ENCODE measurements around the gene MSANTD2. TPM values are rescaled to one million over a fixed set of nuclear protein-coding genes. Genes with fewer than 3 reads are reported as not detected.

The MSANTD2 gene
- total RNA-seq, result 13.3 TPM
- long read RNA-seq, partial matches to known transcripts, result 0 of 12 reads
- long read RNA-seq, other reads (novel, unspliced or antisense), result 6 of 12 reads

DNA sequence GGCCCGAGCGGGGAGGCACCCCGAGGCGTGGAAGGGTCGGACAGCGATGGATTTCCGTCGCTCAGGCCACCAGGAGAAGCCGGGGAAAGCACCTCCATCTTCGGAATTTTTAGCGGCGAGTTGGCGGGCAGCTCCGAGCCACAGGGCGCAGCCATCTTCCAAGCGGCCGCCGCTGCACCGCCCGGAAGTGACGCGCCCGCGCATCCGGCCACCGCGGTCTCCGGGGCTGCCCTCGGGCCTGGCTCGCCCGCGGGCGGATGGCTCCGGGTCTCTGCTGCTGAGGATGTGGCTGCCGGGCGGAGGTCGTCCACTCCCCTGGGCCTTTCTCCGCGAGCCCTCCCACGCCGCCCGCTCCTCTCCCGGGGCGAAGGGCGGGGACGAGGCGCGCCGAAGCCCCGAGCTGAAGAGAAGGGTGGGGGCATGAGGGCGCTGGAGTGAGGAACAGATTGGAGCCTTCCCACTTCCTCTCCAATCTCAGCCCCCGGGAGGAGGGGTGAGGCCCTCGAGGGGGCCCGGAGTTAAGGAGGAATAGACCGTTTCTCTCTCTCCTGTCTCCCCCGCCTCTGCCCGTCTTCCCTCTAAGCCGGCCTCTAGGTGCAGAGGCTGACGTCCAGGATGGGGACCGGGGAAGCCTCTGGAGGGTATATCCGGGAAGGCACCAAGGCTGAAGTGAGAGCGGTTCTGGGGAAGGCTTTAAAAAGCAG, at the start of gene MSANTD2:
MSANTD2 (minus strand) TSS at position 181 of the 704 bp plus-strand sequence; CDS start at position 155, 26 bp downstream.
- Histone ChIP-seq H3K27me3 (no peaks in the 10 kb centered on the region), H3K9me3 (no peaks in the 10 kb centered on the region), H3K27ac (peak within 1 kb of the TSS; percentile 100), H3K4me1 (peaks cover 28% of the 10 kb centered on the region), H3K36me3 (no peaks in the 10 kb centered on the region), H3K4me3 (peak within 1 kb of the TSS; percentile 93)
- TF ChIP-seq, protein P1, sequence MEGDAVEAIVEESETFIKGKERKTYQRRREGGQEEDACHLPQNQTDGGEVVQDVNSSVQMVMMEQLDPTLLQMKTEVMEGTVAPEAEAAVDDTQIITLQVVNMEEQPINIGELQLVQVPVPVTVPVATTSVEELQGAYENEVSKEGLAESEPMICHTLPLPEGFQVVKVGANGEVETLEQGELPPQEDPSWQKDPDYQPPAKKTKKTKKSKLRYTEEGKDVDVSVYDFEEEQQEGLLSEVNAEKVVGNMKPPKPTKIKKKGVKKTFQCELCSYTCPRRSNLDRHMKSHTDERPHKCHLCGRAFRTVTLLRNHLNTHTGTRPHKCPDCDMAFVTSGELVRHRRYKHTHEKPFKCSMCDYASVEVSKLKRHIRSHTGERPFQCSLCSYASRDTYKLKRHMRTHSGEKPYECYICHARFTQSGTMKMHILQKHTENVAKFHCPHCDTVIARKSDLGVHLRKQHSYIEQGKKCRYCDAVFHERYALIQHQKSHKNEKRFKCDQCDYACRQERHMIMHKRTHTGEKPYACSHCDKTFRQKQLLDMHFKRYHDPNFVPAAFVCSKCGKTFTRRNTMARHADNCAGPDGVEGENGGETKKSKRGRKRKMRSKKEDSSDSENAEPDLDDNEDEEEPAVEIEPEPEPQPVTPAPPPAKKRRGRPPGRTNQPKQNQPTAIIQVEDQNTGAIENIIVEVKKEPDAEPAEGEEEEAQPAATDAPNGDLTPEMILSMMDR (IDR thresholded peaks at IDR 0.05), result no peak
- intact Hi-C loops (cut with DNase I), result no loop called here
- ATAC-seq, result peak; percentile 97
- peak; percentile 93 for DNase-seq

DNA sequence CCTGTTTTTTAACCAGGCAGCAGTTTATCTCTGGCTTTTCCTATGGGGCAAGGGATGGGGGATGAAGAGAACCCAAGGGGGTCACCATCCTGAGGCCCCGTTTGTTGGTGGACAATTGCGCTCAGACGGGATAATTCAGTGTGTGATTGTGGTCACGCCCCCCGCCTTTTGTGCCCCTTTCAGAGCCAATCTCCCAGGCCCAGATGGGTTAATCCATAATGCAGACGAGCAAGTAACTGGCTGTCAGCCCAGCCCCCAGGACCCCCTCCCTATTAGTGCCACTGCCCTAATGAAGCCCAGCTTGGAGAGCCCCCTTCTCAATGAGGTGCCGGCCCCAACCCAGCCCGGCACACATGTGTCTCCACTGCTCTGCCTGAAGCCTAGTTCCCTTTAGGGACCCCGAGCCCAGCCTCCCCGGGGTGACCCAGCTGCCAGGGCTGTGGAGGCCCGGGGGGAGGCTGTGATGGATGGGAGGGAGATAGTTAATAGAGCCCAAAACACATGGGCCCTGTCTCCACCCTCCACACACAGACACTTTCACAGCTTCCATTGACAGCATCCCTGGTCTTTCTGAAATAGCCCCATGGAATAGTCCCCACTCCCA, 46.0 kb upstream of the MSANTD2 start:
- Histone ChIP-seq H3K27me3 (peaks cover 96% of the 10 kb centered on the region), H3K27ac (no peak overlapping the region)

DNA sequence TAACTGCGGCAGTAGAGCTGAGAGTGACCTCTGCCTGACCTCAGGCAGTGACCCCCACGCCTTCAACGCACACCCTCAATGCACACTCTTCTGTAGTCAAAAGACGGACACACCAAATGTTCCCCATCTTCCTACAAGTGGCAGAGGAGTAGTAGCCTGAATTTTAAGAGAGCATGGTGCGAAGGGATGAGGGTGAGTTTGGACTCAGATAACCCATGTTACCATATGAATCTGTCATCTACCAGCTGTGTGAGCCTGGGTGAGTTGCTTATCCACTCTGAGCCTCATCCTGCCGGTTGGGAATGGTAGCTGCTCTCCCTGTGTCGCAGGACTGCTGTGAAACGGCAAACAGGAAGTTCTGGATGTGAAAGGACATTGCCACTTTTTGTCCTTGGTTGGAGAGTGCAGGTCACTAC, 44.5 kb upstream of the MSANTD2 start:
- no peaks in the 10 kb centered on the region for H3K36me3 ChIP-seq
- intact Hi-C loops (cut with DNase I), result no loop called here

More for the DNA sequence above, 46.0 kb upstream of the MSANTD2 start:
- H3K4me1 ChIP-seq, result peaks cover 15% of the 10 kb centered on the region
- ATAC-seq, result no peak
- no peaks in the 10 kb centered on the region for H3K36me3 ChIP-seq
- H3K4me3 ChIP-seq, result no peak overlapping the region
- DNase-seq, result no peak
- intact Hi-C loops (cut with DNase I), result no loop called here
- TF ChIP-seq, protein P1 (IDR thresholded peaks at IDR 0.05), result no peak
- H3K9me3 ChIP-seq, result no peaks in the 10 kb centered on the region

DNA sequence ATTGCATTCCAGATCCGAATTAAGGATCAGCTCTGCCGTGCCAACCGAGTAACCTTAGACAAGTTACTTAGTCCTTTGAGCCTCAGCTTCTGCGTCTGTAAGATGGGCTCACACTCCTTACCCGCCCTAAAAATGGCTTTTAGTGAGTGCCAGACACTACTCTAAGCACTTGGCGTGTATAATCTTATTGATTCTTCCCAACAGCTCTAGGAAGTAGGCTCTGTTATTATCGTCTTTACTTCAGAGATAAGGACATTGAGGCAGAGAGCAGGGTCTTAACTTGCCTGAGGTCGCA, 43.4 kb upstream of the MSANTD2 start:
- peaks cover 98% of the 10 kb centered on the region for H3K27me3 ChIP-seq
- H3K4me1 ChIP-seq, result peaks cover 26% of the 10 kb centered on the region
- H3K4me3 ChIP-seq, result no peak overlapping the region
- no peak for DNase-seq
- H3K27ac ChIP-seq, result no peak overlapping the region
- H3K36me3 ChIP-seq, result no peaks in the 10 kb centered on the region
- no peak for ATAC-seq
- H3K9me3 ChIP-seq, result no peaks in the 10 kb centered on the region
- TF ChIP-seq, protein P1 (IDR thresholded peaks at IDR 0.05), result no peak
- intact Hi-C loops (cut with DNase I), result no loop called here

More for the DNA sequence above, 44.5 kb upstream of the MSANTD2 start:
- DNase-seq, result no peak
- H3K9me3 ChIP-seq, result no peaks in the 10 kb centered on the region
- no peak overlapping the region for H3K4me3 ChIP-seq
- ATAC-seq, result no peak
- H3K27me3 ChIP-seq, result peaks cover 98% of the 10 kb centered on the region
- TF ChIP-seq, protein P1 (IDR thresholded peaks at IDR 0.05), result no peak
- H3K27ac ChIP-seq, result no peak overlapping the region
- peaks cover 18% of the 10 kb centered on the region for H3K4me1 ChIP-seq

DNA sequence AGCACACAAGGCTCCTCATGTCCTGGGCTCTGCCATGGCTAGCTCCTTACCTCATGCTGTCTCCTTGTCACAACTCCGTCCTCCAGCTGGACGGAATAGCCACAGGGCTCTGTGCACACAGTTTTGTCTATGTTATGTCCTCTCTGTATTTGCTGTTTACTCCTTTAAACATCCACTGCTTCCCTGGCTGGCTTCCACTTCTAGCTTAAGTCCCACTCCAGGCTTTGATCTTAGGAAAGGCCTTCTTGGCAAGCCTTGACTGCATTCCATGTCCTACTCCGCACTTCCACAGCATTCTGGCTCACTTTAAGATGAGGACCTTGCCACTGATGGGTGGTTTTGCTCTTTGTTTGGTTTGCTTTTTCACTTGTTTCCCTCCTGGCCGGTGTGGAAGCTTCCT, 42.1 kb upstream of the MSANTD2 start:
- no peaks in the 10 kb centered on the region for H3K9me3 ChIP-seq
- no peak overlapping the region for H3K4me3 ChIP-seq
- H3K36me3 ChIP-seq, result no peaks in the 10 kb centered on the region
- H3K27ac ChIP-seq, result no peak overlapping the region
- peaks cover 96% of the 10 kb centered on the region for H3K27me3 ChIP-seq
- intact Hi-C loops (cut with DNase I), result no loop called here
- TF ChIP-seq, protein P1 (IDR thresholded peaks at IDR 0.05), result no peak
- DNase-seq (no peak), ATAC-seq (peak; percentile 51)
- H3K4me1 ChIP-seq, result peaks cover 26% of the 10 kb centered on the region
